Panc1 (cell line): ENCODE results near the gene ATP2C1.

Experiments
- CTCF ChIP-seq: fragments of 450-650 bp; IDR thresholded peaks from 2 replicates; pipeline ENCODE4 v1.5.1; 2017; ENCODE audit warnings: mild to moderate bottlenecking
- POLR2AphosphoS5 ChIP-seq: IDR thresholded peaks from 2 replicates; pipeline ENCODE4 v1.6.1; 2012; ENCODE audit warnings: mild to moderate bottlenecking, low read depth, low read length, moderate library complexity
- REST ChIP-seq, 2 experiments: IDR thresholded peaks; 2 replicates each; pipeline ENCODE4 v1.6.1; 2011 to 2012; ENCODE audit warnings: low read depth in 2 of 2, control low read depth in 1 of 2, low read length in 1 of 2, mild to moderate bottlenecking in 1 of 2, moderate library complexity in 1 of 2; ENCODE audit not compliant: insufficient read depth in 1 of 2
- SIN3A ChIP-seq: IDR thresholded peaks from 2 replicates; pipeline ENCODE4 v1.6.1; 2012; ENCODE audit warnings: low read depth, mild to moderate bottlenecking, low read length, moderate library complexity, borderline replicate concordance; ENCODE audit not compliant: insufficient read depth

DNA sequence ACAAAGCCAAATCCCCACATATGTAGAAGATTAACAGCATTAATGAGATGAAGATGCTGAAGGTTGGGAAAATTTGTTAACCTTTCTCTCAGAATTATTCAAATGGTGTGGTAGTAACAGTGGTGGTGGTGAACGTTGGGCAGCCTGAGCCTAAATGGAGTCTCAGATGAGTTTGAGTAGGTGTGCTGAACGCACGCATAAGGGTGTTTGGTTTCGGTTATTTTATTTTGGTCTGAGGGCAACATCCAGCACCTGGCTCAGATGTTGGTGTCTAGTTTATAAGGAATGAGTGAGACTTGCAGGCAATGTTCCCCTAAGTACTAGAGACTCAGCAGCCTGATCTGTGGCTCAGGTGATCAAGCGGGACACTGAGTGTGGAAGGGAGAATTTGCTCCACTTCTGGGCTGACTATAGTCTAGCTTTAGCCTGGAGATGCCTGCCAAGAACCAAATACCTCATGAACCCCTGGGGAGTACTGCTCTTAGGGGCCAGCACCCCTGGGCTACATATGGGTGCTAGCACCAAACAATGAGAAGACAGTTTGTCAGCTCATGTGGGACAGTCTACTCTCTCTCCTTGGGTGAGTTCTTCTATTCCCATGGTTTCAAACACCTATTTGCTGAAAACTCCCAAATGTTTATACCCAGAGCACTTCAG, 39.5 kb upstream of the ATP2C1 start:
- TF ChIP-seq CTCF, result no peak
- TF ChIP-seq SIN3A, result no peak
- TF ChIP-seq POLR2AphosphoS5, result no peak
- TF ChIP-seq REST (IDR thresholded peaks at IDR 0.05; ENCODE audit: insufficient read depth in 1 of 2, low read depth in 2 of 2, low read length in 1 of 2), result no peak
